PC-9 (cell line): ENCODE results near the gene CPOX. TPM values are rescaled to one million over a fixed set of nuclear protein-coding genes. Genes with fewer than 3 reads are reported as not detected.

Source experiments
- BruUV-seq: library from RNA; stranded (reverse); fragments of 400-500 nt; replicated peaks from 2 replicates; lab custom pipeline; 2021; lab: Mats Ljungman, UMichigan
- CTCF ChIA-PET: fragments of 300-600 bp; sonication (Branson Sonifier 250); formaldehyde crosslinking; loops from one replicate; lab custom pipeline; 2022; ENCODE audit warnings: antibody characterized with exemption; lab: Charles Lee
- POLR2A ChIA-PET: fragments of 300-600 bp; sonication (Branson Sonifier 250); formaldehyde crosslinking; loops from one replicate; lab custom pipeline; 2022; ENCODE audit warnings: antibody characterized with exemption; ENCODE audit not compliant: unreplicated experiment; lab: Charles Lee
- DNase-seq, 2 experiments: peaks; one replicate each; pipeline versions ENCODE4 v3.0.0 to v3.0.0-alpha.2; 2015 to 2022; ENCODE audit warnings: mixed read lengths in 1 of 2
- H2AFZ ChIP-seq: fragments of 200-600 bp; sonication (generic); 2 replicates; pipeline ENCODE4 v1.8.1; 2017; ENCODE audit warnings: antibody characterized with exemption
- H3F3A ChIP-seq: fragments of 200-600 bp; sonication (generic); 2 replicates; pipeline ENCODE4 v1.8.1; 2017; ENCODE audit warnings: antibody characterized with exemption, mild to moderate bottlenecking, low read depth; ENCODE audit not compliant: insufficient read depth
- H3K27ac ChIP-seq: fragments of 200-600 bp; sonication (generic); 2 replicates; pipeline ENCODE4 v1.6.1; 2016; ENCODE audit warnings: mixed run types
- H3K27me3 ChIP-seq: fragments of 200-600 bp; sonication (generic); 2 replicates; pipeline ENCODE4 v1.6.1; 2016; ENCODE audit warnings: low read depth, mixed run types; ENCODE audit not compliant: insufficient read depth
- H3K36me3 ChIP-seq: fragments of 200-600 bp; sonication (generic); 2 replicates; pipeline ENCODE4 v1.6.1; 2016; ENCODE audit warnings: low read depth, mixed run types
- H3K4me1 ChIP-seq: fragments of 200-600 bp; sonication (generic); replicated peaks from 2 replicates; pipeline ENCODE4 v1.6.1; 2016; ENCODE audit warnings: mixed run types; ENCODE audit not compliant: insufficient read depth
- H3K4me2 ChIP-seq: fragments of 200-600 bp; sonication (generic); 2 replicates; pipeline ENCODE4 v1.6.1; 2017; ENCODE audit warnings: mixed run types
- H3K4me3 ChIP-seq: fragments of 200-600 bp; sonication (generic); 2 replicates; pipeline ENCODE4 v1.6.1; 2016; ENCODE audit warnings: mixed run types
- H3K79me2 ChIP-seq: fragments of 200-600 bp; sonication (generic); 2 replicates; pipeline ENCODE4 v1.6.1; 2017; ENCODE audit warnings: low read depth, mixed run types
- H3K9me2 ChIP-seq: fragments of 200-600 bp; sonication (generic); 2 replicates; pipeline ENCODE4 v1.8.1; 2017; ENCODE audit warnings: mild to moderate bottlenecking; ENCODE audit not compliant: insufficient read depth
- H3K9me3 ChIP-seq: fragments of 200-600 bp; sonication (generic); 2 replicates; pipeline ENCODE4 v1.8.1; 2016; ENCODE audit warnings: low read depth; ENCODE audit not compliant: insufficient read depth
- H4K20me1 ChIP-seq: fragments of 200-600 bp; sonication (generic); 2 replicates; pipeline ENCODE4 v1.8.1; 2017; ENCODE audit not compliant: insufficient read depth
- EZH2 ChIP-seq: fragments of 200-600 bp; sonication (generic); IDR thresholded peaks from 2 replicates; pipeline ENCODE4 v1.8.0; 2017; ENCODE audit warnings: antibody characterized with exemption, low read depth
- intact Hi-C: fragments of 100-400 bp; cut with micrococcal nuclease; formaldehyde crosslinking; loops from one replicate; pipeline ENCODE4 v1.10.0; 2022; ENCODE audit not compliant: unreplicated experiment
- total RNA-seq: library from RNA; stranded (reverse); gene quantifications from 2 replicates; pipeline ENCODE4 v1.2.3, GENCODE V29; 2021
- TF ChIP-seq, protein P1 (sequence below): fragments of 200-600 bp; sonication (generic); conservative IDR thresholded peaks from 2 replicates; pipeline ENCODE4 v1.6.1; 2017; ENCODE audit warnings: mixed run types, antibody characterized with exemption, mild to moderate bottlenecking, moderate library complexity

Gene CPOX
- total RNA-seq, 1 experiment from 2014 or later, result 30.4 TPM

DNA sequence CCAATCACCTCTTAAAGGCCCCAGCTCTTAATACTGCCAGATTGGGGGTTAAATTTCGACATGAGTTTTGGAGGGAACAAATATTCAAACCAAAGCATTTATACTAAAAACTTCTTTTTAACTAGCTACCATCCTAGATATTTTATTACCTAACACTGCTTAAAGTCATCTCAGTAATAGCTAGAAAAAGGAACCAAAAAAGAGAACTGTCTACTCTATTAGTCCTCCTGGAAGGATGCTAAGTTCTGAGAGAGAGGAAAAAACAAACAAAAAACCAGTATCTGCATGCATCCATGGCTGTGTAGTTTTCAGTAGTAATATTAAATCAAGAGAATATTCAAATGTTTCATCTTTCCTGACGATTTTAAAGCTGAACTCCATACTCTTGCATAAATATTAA is 5.8 kb downstream of the CPOX start:
- CTCF ChIA-PET, result no interaction called here
- no peak overlapping the region for H3K4me2 ChIP-seq
- no peak for DNase-seq
- peaks cover 12% of the 10 kb centered on the region for H3K4me1 ChIP-seq
- TF ChIP-seq EZH2, result no peak
- TF ChIP-seq, protein P1, sequence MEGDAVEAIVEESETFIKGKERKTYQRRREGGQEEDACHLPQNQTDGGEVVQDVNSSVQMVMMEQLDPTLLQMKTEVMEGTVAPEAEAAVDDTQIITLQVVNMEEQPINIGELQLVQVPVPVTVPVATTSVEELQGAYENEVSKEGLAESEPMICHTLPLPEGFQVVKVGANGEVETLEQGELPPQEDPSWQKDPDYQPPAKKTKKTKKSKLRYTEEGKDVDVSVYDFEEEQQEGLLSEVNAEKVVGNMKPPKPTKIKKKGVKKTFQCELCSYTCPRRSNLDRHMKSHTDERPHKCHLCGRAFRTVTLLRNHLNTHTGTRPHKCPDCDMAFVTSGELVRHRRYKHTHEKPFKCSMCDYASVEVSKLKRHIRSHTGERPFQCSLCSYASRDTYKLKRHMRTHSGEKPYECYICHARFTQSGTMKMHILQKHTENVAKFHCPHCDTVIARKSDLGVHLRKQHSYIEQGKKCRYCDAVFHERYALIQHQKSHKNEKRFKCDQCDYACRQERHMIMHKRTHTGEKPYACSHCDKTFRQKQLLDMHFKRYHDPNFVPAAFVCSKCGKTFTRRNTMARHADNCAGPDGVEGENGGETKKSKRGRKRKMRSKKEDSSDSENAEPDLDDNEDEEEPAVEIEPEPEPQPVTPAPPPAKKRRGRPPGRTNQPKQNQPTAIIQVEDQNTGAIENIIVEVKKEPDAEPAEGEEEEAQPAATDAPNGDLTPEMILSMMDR, result no peak
- H3K27ac ChIP-seq, result no peak overlapping the region
- peaks cover 13% of the 10 kb centered on the region for H3K79me2 ChIP-seq
- no peak overlapping the region for H2AFZ ChIP-seq
- peaks cover 40% of the 10 kb centered on the region for H3K36me3 ChIP-seq
- no peaks in the 10 kb centered on the region for H3K9me2 ChIP-seq
- H3K27me3 ChIP-seq, result no peaks in the 10 kb centered on the region
- no peaks in the 10 kb centered on the region for H3K9me3 ChIP-seq
- H3F3A ChIP-seq, result no peaks in the 10 kb centered on the region
- no peak overlapping the region for H3K4me3 ChIP-seq
- POLR2A ChIA-PET, result no interaction called here
- H4K20me1 ChIP-seq, result no peaks in the 10 kb centered on the region
- intact Hi-C loops, result no loop called here
- no TSS peak for BruUV-seq

DNA sequence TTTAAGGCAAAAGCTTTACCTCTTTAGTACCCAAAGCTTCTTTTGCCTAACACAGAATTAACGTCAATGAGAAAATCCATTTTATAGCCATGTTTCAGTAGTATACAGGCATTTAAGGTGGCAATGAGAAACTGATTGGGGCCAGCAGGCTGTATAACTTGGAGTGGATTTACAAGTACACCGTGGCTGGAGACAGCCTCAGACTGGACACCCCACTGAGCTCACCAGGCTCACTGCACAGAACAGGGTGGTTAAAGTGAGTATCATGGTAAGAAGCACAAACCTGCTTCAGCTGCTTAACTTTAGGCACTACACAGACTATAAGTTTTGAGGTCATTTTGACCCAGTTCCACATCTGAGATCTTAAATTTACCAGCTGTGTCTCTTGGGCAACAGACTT is 8.9 kb downstream of the CPOX start:
- no peaks in the 10 kb centered on the region for H3K9me3 ChIP-seq
- H3K27ac ChIP-seq, result no peak overlapping the region
- no peaks in the 10 kb centered on the region for H3K4me1 ChIP-seq
- H3K36me3 ChIP-seq, result peaks cover 44% of the 10 kb centered on the region
- H3K79me2 ChIP-seq, result no peaks in the 10 kb centered on the region
- no peaks in the 10 kb centered on the region for H3F3A ChIP-seq
- POLR2A ChIA-PET, result no interaction called here
- no peak for TF ChIP-seq EZH2
- TF ChIP-seq, protein P1, result no peak
- H2AFZ ChIP-seq, result no peak overlapping the region
- no peaks in the 10 kb centered on the region for H4K20me1 ChIP-seq
- H3K4me3 ChIP-seq, result no peak overlapping the region
- BruUV-seq, result no TSS peak
- H3K4me2 ChIP-seq, result no peak overlapping the region
- H3K27me3 ChIP-seq, result no peaks in the 10 kb centered on the region
- DNase-seq, result no peak
- H3K9me2 ChIP-seq, result no peaks in the 10 kb centered on the region
- CTCF ChIA-PET, result no interaction called here
- intact Hi-C loops, result no loop called here

DNA sequence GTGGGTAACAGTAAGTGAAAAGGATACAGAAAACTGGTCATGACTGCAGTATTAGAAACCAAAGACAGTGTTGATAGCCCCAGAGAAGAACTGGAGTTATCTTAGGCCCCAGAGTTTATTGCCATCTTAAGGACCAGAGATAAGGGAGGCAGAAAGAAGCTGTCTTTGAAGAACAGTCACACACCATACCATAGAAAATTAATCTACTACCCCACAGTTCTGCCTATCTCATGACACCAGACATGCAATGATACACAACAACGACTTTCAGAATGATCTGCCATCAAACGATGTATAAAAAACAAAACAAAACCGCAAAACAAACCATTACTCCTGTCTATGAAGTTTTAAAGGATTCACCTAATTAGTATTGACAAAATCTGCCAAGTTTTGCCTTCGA is 9.6 kb downstream of the CPOX start:
- ChIA-PET CTCF (no interaction called here), POLR2A (no interaction called here)
- no peaks in the 10 kb centered on the region for H4K20me1 ChIP-seq
- no peak overlapping the region for H2AFZ ChIP-seq
- H3K9me2 ChIP-seq, result no peaks in the 10 kb centered on the region
- no peaks in the 10 kb centered on the region for H3K4me1 ChIP-seq
- H3K79me2 ChIP-seq, result no peaks in the 10 kb centered on the region
- no peak for DNase-seq
- H3K36me3 ChIP-seq, result peaks cover 45% of the 10 kb centered on the region
- H3K27me3 ChIP-seq, result no peaks in the 10 kb centered on the region
- H3K4me3 ChIP-seq, result no peak overlapping the region
- no peak for TF ChIP-seq EZH2
- TF ChIP-seq, protein P1, result no peak
- no peaks in the 10 kb centered on the region for H3K9me3 ChIP-seq
- H3K4me2 ChIP-seq, result no peak overlapping the region
- BruUV-seq, result no TSS peak
- H3K27ac ChIP-seq, result no peak overlapping the region
- H3F3A ChIP-seq, result no peaks in the 10 kb centered on the region
- intact Hi-C loops, result no loop called here
